HUES48 (cell line): Measurements from ENCODE around the gene TACC2.
"Not testable (repeated sequence)": the region's sequence is repeated elsewhere in the genome, so short reads cannot be mapped to it uniquely, and the experiment has no call there.

Experiments used
- H3K27ac ChIP-seq: one replicate; pipeline ENCODE4 v1.7.0; 2013; ENCODE audit warnings: low read depth, low read length, inconsistent platforms
- H3K27me3 ChIP-seq: 2 replicates; pipeline ENCODE4 v1.6.1; 2013; ENCODE audit warnings: mild to moderate bottlenecking, low read length; ENCODE audit not compliant: control insufficient read depth, insufficient read depth
- H3K36me3 ChIP-seq: 2 replicates; pipeline ENCODE4 v1.6.1; 2013; ENCODE audit warnings: low read length; ENCODE audit not compliant: control insufficient read depth, insufficient read depth
- H3K4me1 ChIP-seq: 2 replicates; pipeline ENCODE4 v1.6.1; 2013; ENCODE audit warnings: mild to moderate bottlenecking, low read length; ENCODE audit not compliant: control insufficient read depth, insufficient read depth
- H3K4me3 ChIP-seq: 2 replicates; pipeline ENCODE4 v1.5.1; 2013; ENCODE audit warnings: mild to moderate bottlenecking, low read depth, low read length
- H3K9ac ChIP-seq: 2 replicates; pipeline ENCODE4 v1.6.1; 2013; ENCODE audit warnings: mild to moderate bottlenecking, low read depth, low read length, moderate library complexity
- H3K9me3 ChIP-seq: 2 replicates; pipeline ENCODE4 v1.6.1; 2013; ENCODE audit warnings: low read length; ENCODE audit not compliant: control insufficient read depth, insufficient read depth

TACC2 gene

DNA sequence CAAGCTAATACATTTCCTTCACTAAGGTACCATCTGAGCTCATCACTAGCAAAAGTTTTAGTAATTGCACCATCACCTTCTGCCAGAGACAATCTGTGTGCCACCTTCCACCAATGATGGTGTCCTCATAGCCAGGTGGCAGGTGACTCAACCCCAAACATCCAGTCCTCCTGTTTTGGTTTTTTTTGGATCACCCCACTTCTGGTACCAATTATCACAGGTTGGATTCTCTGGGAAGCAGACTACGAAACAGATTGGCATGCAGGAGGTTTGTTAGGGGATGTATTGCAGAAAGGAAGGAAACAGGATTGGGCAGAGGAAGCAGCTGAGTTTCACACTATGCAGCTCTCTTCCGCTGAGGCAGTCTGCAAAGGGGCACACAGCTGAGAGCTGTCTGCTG, 4.5 kb upstream of the TACC2 start:
- Histone ChIP-seq H3K9me3 (peaks cover 12% of the 10 kb centered on the region), H3K9ac (no peak overlapping the region), H3K36me3 (no peaks in the 10 kb centered on the region), H3K4me1 (0 out of 2 replicates have a peak, but pooled peaks cover 4% of the 10 kb centered on the region), H3K27ac (no peak overlapping the region), H3K27me3 (no peaks in the 10 kb centered on the region), H3K4me3 (no peak overlapping the region)

DNA sequence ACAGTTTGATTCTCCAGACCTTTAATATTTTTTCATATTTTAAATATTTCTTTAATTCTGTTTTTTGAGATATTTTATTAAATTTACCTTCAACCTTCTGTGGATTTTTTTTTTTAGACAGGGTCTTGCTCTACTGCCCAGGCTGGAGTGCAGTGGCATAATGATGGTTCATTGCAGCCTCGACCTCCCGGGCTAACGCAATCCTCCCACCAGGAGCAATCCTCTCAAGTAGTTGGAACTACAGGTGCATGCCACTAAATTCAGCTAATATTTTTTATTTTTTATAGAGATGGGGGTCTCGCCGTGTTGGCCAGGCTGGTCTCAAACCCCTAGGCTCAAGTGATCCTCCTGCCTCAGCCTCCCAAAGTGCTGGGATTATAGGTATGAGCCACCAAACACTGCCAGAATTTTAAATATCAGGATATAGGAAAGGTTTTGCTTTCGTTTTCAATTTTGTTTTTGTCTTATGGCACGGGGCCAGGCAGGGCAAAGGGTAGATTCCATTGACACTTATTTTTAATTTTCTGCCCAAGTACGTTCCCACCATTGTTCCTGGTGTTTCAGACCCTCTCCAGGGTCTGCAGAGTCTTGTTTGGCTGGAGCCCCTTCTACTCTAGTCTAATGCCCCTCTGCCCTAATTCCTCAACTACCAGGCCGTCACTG, 1.2 kb downstream of the TACC2 start:
- Histone ChIP-seq H3K36me3 (no peaks in the 10 kb centered on the region), H3K27ac (no peak overlapping the region), H3K4me3 (no peak overlapping the region), H3K9ac (no peak overlapping the region), H3K9me3 (no peaks in the 10 kb centered on the region; the same call in 1 of the 2 replicates), H3K27me3 (no peaks in the 10 kb centered on the region), H3K4me1 (peaks cover 19% of the 10 kb centered on the region)

DNA sequence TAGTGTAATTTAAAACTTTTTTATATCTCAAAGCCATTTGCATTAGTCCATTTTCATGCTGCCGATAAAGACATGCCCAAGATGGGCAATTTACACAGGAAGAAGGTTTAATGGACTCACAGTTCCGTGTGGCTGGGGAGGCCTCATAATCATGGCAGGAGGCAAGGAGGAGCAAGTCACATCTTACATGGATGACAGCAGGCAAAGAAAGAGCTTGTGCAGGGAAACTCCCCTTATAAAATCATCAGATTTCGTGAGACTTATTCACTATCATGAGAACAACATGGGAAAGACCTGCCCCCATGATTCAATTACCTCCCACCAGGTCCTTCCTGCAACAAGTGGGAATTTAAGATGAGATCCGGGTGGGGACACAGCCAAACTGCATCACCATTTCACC, 2.8 kb downstream of the TACC2 start:
- H3K36me3 ChIP-seq, H3K4me3 ChIP-seq, H3K27ac ChIP-seq, H3K27me3 ChIP-seq, H3K9me3 ChIP-seq, H3K9ac ChIP-seq: not testable (repeated sequence)
- peaks cover 19% of the 10 kb centered on the region for H3K4me1 ChIP-seq

DNA sequence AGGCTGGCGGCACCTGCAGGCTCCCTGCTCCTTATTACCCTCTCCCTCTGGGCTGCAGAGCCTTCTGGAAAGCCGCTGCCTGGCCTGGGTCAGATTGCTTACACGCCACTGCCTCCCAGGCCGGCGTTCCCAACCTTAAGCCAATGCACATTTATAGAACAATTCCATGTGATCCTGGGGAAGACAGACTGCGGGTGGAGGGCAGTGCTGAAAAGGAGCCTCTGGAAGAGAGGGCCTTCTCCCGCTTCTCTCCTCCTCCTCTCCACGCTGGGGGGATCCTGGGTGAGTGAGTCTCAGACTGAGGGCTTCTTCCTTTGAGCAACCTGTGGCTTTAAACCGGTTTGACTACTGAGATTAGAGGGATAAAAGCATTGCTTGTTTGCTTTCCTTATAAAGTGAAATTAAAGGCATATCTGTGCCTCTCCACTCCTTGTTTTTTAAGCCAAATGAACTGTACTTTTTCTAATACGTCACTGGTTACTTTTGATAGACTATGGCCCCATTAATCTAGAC, 5.5 kb downstream of the TACC2 start:
- H3K4me1 ChIP-seq, result peaks cover 16% of the 10 kb centered on the region
- no peak overlapping the region for H3K27ac ChIP-seq
- no peak overlapping the region for H3K9ac ChIP-seq
- H3K36me3 ChIP-seq, result no peaks in the 10 kb centered on the region
- no peaks in the 10 kb centered on the region for H3K27me3 ChIP-seq
- H3K9me3 ChIP-seq, result no peaks in the 10 kb centered on the region
- H3K4me3 ChIP-seq, result no peak overlapping the region

DNA sequence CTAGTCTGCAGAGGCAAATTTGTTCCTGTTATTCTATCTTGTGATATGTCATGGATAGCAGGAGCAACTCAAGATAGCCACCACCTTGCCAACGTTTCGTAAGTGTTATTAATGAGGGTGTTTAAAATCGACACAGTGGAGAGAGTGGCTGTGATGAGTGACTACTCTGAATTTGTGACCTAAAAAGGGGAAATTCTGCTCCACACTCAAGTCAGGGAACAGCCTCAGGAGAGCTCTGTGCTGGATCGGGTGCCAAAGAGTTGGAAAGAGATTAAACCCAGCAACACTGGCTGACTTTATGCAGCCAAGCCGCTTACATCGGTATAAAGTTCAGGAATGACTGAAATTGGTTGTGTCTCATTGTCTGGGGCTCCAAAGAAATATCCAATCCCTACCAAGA, 9.5 kb downstream of the TACC2 start:
- Histone ChIP-seq H3K4me3 (no peak overlapping the region), H3K27me3 (no peaks in the 10 kb centered on the region), H3K27ac (no peak overlapping the region), H3K36me3 (no peaks in the 10 kb centered on the region), H3K4me1 (peaks cover 16% of the 10 kb centered on the region), H3K9me3 (peaks cover 3% of the 10 kb centered on the region; the same call in 1 of the 2 replicates), H3K9ac (no peak overlapping the region)

DNA sequence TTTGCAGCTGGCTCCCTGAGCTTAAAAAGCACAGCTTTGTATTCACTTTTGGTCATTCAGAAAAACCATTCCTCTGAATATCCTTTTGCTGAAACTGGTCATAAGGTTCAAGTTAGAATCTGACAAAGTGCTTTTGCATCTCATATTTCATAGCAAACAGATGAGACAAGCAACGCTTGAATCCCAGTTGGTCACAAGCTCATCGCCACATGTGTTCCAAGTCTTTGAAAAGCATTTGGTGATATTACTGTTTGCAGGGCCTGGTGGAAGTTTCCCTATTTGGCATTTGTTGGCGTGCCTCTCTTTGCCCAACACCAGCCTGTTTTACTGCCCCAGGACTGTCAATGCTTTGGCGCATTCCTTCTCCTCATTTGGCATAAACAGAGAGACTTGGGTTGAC, 10.3 kb downstream of the TACC2 start:
- Histone ChIP-seq H3K4me1 (peaks cover 8% of the 10 kb centered on the region), H3K27me3 (no peaks in the 10 kb centered on the region), H3K9me3 (peaks cover 3% of the 10 kb centered on the region; the same call in 1 of the 2 replicates), H3K27ac (no peak overlapping the region), H3K36me3 (no peaks in the 10 kb centered on the region), H3K9ac (no peak overlapping the region), H3K4me3 (no peak overlapping the region)

DNA sequence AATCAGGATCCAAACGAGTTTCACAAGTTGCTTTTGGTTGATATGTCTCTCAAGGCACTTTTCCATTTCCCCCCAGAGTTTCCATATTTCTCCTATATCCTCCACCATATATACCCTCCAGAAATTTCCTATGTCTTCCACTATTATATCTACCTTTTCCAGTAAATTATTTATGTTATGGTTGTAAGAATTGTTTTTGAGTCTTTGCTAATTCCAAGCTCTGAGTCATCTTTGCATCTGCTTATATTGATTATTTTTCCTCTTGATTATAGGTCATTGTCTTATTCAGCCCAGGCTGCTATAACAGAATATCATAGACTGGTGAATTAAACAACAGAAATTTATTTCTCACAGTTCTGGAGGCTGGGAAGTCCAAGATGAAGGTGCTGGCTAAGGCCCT, 12.7 kb downstream of the TACC2 start:
- Histone ChIP-seq H3K27me3 (no peaks in the 10 kb centered on the region), H3K27ac (no peak overlapping the region), H3K9ac (no peak overlapping the region), H3K4me1 (no peaks in the 10 kb centered on the region), H3K4me3 (no peak overlapping the region), H3K36me3 (no peaks in the 10 kb centered on the region), H3K9me3 (peaks cover 3% of the 10 kb centered on the region; the same call in 1 of the 2 replicates)

DNA sequence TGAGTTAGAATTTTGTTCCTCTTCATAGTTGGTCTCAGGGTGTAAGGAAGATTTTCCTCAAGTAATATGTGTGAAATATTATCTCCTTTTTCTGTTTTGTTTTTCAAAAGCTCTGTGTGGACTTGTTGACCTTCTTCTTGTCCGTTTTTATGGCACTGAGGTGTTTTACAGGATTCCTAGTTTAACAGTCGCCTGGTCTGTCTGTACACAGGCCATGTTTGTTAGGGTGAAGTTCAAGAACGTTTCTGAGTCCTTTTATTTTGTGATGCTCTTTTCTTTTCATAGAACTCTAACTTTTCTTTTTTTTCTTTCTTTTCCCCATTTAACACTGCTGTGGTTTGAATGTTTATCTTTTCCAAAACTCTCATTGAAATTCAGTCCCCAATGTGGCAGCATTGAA, 18.5 kb downstream of the TACC2 start:
- H3K4me1 ChIP-seq, result no peaks in the 10 kb centered on the region
- H3K4me3 ChIP-seq, result no peak overlapping the region
- H3K9ac ChIP-seq, result no peak overlapping the region
- no peak overlapping the region for H3K27ac ChIP-seq
- no peaks in the 10 kb centered on the region for H3K9me3 ChIP-seq
- H3K36me3 ChIP-seq, result no peaks in the 10 kb centered on the region
- no peaks in the 10 kb centered on the region for H3K27me3 ChIP-seq

DNA sequence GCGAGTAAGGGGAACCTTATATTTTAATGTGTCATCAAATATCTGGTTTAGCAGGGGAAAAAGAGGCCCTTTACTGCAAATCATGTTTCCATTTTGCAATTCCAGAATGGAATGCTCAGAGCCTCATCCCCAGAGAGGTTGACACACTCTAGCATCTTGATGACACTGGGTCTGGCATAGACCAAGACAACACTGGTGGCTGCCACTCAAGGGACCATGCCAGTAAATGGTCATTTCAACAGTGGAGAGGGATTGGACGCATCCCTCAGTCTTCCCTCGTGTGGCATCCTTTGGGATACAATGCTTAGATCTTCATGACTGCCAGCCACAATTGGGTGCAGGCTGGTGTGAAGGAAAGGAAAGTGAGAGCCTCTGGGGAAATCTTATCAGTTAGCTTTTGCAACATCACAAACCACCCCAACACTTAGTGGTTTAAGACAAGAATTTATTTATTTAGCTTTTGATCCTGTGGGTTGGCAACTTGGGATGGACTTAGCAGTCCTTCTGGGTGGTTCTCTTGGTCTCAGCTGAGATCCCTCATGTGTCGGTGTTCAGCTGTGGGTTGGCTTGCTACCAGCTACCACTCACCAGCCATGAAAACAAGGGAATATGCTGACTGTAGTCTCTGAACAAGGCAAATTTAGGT, 21.6 kb downstream of the TACC2 start:
- H3K9me3 ChIP-seq, result no peaks in the 10 kb centered on the region
- H3K4me1 ChIP-seq, result no peaks in the 10 kb centered on the region
- H3K27me3 ChIP-seq, result no peaks in the 10 kb centered on the region
- H3K4me3 ChIP-seq, result no peak overlapping the region
- no peak overlapping the region for H3K27ac ChIP-seq
- no peaks in the 10 kb centered on the region for H3K36me3 ChIP-seq
- no peak overlapping the region for H3K9ac ChIP-seq

DNA sequence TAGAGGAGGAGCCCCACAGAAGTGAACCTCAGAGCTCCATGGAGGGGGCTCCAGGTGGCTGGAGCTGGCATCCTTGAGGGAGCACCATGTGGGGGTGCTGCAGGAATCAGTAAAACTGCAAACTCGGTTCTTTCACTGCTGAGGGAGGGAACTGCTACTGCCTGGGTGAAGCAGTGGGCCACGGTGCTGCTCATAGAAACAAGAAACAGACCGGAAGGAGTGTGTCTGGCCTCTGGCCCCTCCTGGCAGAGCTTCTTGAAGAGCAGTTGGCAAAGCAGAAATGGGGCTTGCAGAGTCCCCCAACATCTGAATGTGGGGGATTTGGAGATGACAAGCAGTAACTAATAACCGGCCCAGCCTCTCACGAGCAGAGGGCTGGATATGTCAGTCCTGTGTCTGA, 23.8 kb downstream of the TACC2 start:
- Histone ChIP-seq H3K9ac (no peak overlapping the region), H3K27ac (no peak overlapping the region)

DNA sequence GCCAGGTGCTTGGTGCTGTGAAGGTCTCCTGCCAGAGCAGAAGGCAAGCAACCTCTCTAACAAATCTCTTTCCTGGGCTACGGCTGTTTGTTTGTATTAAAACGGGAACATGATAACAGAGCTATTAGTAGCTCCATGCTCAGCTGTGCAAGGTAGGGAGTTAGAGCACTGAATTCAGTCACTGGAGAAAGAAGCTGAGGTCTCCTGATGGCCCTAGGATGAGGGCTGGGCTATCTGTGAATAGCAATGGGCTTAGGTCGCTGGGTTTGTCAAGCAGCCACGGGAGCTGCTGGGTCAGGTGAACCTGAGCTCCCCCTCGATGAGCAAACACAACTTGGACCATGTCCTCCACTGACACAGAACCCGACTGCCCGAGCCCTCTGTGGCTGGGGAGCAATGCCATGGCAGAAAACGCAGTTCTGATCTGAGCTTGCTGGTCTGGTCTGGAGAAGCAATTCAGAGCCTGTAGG, 24.4 kb downstream of the TACC2 start:
- Histone ChIP-seq H3K36me3 (no peaks in the 10 kb centered on the region), H3K27me3 (no peaks in the 10 kb centered on the region), H3K9ac (no peak overlapping the region), H3K27ac (no peak overlapping the region), H3K4me1 (peaks cover under 1% of the 10 kb centered on the region; the same call in 1 of the 2 replicates), H3K4me3 (no peak overlapping the region), H3K9me3 (no peaks in the 10 kb centered on the region)

More for the DNA sequence above, 23.8 kb downstream of the TACC2 start:
- no peaks in the 10 kb centered on the region for H3K27me3 ChIP-seq
- no peak overlapping the region for H3K4me3 ChIP-seq
- H3K9me3 ChIP-seq, result no peaks in the 10 kb centered on the region
- H3K4me1 ChIP-seq, result no peaks in the 10 kb centered on the region
- H3K36me3 ChIP-seq, result no peaks in the 10 kb centered on the region
